Gastrocnemius medialis (tissue), 4 donors: ENCODE data around the gene CALM1.

Experiments
- POLR2A ChIP-seq, 2 donors: fragments of 450-650 bp; IDR thresholded peaks; one replicate each; pipeline ENCODE4 v1.6.1; 2017; ENCODE audit warnings: antibody characterized with exemption in 2 of 2, mild to moderate bottlenecking in 2 of 2, moderate library complexity in 2 of 2
- TF ChIP-seq, protein P1 (sequence below), 5 experiments: fragments of 450-650 bp in 3 of 5; fragments of 200-600 bp in 2 of 5; sonication (generic) in 2 of 5; IDR thresholded peaks in 4 of 5; conservative IDR thresholded peaks in 1 of 5; 1 replicate in 4 of 5; 2 replicates in 1 of 5; pipeline ENCODE4 v1.5.1; 2016 to 2019; ENCODE audit warnings: antibody characterized with exemption in 5 of 5, mild to moderate bottlenecking in 3 of 5, moderate library complexity in 3 of 5

DNA sequence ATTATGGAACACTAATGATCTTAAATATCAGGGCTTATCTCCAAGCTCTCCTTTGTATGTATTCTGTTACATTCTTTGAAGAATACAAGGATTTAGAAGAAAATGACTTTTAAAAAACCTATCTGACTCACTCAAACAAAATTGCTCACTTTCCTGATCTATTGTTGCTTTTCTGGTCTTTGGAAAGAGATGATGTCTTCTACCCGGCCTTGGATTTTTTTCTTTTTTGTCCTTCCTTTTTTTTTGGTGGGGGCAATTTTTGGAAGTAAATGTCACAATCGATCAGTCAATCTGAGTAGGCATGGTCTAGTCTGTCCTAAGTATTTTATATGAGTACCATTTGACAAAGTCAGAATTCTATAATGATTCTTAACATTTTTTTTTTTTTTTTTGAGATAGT, 10.5 kb upstream of the CALM1 start:
- TF ChIP-seq, protein P1, sequence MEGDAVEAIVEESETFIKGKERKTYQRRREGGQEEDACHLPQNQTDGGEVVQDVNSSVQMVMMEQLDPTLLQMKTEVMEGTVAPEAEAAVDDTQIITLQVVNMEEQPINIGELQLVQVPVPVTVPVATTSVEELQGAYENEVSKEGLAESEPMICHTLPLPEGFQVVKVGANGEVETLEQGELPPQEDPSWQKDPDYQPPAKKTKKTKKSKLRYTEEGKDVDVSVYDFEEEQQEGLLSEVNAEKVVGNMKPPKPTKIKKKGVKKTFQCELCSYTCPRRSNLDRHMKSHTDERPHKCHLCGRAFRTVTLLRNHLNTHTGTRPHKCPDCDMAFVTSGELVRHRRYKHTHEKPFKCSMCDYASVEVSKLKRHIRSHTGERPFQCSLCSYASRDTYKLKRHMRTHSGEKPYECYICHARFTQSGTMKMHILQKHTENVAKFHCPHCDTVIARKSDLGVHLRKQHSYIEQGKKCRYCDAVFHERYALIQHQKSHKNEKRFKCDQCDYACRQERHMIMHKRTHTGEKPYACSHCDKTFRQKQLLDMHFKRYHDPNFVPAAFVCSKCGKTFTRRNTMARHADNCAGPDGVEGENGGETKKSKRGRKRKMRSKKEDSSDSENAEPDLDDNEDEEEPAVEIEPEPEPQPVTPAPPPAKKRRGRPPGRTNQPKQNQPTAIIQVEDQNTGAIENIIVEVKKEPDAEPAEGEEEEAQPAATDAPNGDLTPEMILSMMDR (IDR thresholded peaks at IDR 0.05 in 4 of 5, conservative IDR thresholded peaks at IDR 0.05 in 1 of 5), result no peak
- no peak for TF ChIP-seq POLR2A (IDR thresholded peaks at IDR 0.05)
